ENCODE results near the gene CGGBP1.
A peak's percentile ranks its signal among the peaks of the same experiment; 100 is the strongest.

The CGGBP1 gene, protein sequence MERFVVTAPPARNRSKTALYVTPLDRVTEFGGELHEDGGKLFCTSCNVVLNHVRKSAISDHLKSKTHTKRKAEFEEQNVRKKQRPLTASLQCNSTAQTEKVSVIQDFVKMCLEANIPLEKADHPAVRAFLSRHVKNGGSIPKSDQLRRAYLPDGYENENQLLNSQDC

DNA sequence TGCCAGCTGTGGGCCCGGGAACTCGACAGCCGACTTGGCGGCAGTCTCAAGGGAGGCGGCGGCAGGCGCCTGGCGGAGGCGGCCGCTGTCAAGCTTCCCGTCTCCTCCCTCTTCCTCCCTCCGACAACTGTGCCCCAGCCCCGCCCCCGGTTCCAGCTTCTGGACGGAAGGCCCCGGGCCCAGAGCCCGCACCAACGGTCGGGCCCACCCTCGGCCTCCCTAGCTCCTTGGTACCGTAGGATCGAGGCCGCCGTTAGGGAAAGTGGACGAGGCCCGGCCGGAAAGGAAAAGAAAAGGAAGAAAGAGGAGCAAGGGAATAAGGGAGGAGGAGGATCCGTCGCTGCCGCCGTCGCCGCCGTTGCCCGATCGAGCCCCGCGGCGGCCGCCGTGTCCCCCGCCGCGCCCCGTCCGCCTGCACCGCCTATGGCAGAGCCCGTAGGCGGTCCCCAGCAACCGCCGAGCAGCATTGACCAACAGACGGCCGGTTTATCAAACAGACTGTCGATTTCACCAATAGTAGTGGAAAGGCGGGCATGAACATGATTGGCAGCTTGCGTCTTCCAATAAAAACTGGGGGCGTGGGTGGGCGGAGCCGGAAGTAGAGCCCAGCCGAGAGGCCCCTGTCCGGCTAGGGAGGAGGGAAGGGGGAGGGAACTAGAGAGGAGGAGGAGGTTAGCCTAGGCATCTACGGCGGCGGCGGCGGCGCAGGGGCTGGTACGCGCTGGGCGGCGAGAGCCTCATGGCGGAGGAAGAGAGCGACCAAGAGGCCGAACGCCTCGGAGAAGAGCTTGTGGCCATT is at the start of gene CGGBP1, which contains the start of gene ZNF654:
CGGBP1 (minus strand) TSS at position 425 of the 799 bp plus-strand sequence. CDS start 3,029 bp downstream, outside the sequence.
ZNF654 (plus strand) TSS at position 675 of the 799 bp plus-strand sequence; CDS start at position 740, 65 bp downstream.
- peak; percentile 97 to 100 (median 98) for DNase-seq

DNA sequence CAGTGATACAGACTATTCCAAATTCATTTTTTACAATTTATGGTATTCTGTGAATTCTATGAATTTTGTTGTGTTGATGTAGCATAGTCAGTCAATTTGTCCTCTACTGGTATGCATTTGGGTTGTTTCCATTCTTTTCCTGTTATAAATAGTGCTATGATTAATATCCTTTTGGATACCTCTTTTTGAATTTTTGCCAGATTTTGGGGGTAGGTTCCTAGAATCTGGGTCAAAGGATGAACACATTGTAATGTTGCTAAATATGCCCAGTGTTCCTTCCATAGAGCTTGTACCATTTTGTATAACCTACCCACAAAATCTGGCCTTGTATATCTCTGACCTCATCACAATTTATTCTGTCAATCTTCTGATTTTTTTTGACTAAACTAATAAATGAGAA is 46.5 kb upstream of the CGGBP1 start:
- DNase-seq: no peak

DNA sequence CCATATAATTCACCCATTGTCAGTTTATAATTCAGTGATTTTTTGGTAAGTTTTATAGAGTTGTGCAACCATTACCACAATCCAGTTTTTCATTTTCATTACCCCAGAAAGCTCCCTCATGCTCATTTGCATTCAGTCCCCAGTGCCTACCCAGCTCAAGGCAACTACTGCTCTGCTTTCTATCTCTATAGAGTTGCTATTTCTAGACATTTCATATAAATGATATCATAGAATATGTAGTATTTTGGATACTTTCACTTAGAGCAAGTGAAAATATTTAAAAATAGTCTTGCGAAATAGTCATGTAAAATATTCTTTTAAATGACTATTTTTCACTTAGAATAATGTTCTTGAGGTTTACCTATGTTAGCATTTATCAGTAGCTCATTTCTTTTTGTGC is 42.3 kb upstream of the CGGBP1 start:
- no peak for DNase-seq

DNA sequence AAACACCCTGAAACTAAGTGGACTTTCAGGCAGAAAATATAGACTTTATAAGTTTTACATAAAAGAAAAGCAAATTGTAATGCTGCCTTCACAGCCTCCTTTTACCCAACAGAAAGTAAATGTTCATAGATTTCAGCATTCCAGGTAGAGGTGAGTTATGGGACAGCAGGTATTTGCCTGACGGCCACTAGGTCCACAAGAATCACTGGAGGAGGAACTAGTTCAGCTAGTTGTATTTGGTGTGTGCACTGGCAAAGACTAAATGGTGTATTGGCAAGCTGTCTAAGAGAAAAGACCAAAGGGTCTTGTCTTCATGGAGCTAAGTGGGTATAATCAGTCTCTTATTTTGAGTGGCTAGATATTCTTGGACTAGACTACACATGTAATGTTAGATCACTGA is 34.5 kb upstream of the CGGBP1 start:
- DNase-seq: no peak

DNA sequence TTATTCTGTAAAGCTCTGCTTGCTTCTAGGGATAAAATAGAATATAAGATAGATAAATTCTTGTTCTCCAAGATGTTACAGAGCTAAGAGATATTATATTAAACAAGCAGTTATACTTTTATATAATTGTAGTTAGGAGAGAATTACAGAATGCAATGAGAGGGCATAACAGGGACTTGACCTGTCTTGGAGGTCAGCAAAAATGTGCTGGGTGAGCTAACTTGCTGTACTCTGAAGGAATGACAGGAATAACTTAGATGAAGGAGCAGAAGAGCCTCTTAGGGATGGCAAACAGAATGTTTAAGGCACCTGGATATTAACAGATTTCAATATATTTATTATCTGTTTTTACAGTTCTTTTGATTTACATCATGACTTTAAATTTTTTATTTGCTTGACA is 33.5 kb upstream of the CGGBP1 start:
- DNase-seq: no peak

DNA sequence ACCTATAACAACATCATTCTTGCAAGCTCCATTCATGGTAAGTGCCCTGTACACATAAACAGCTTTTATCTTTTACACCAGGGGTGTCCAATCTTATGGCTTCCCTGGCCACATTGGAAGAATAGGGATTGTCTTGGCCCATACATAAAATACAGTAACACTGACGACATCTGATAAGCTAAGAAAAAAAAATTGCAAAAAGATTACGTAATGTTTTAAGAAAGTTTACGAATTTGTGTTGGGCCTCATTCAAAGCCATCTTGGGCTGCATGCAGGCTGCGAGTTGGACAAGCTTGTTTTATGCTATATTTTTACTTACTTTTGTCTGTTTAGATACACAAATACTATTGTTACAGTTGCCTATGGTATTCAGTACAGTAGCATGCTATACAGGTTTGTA is 31.9 kb upstream of the CGGBP1 start:
- no peak for DNase-seq

DNA sequence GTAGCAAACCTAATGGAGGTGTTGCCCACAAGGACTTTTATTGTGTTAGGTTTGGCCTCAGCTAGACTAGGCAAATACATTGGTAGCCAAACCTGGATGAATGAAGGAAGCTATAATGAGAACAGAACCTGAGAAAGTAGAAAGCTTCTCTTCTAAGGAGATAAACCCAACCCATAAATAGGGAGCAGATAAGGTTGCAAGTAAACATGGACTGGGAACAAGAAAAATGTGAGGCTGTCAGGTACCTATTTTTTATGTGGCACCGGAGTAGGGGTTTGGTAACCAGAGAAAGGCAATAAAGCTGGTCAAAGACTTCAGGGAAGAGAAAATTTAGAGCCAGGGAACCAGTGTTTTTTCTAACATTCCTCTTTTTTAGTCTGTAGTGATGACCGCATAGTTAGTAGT is 25.3 kb upstream of the CGGBP1 start:
- DNase-seq: no peak

DNA sequence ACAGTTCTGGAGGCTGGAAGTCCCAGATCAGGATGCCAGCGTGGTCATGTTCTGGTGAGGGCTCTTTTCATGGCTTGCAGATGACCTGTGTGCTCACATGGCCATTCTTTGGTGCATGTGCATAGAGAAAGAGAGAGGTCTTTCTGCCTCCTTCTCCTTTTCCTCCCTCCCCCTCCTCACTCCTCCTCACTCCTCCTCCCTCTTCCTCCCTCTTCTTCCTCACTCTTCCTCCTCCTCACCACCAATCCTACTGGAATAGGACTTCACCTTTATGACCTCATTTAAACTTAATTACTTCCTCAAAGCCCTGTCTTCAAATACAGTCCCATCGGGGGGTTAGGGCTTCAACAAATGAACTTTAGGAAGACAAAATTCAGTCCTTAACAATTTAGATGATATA is 24.0 kb upstream of the CGGBP1 start:
- DNase-seq: no peak

DNA sequence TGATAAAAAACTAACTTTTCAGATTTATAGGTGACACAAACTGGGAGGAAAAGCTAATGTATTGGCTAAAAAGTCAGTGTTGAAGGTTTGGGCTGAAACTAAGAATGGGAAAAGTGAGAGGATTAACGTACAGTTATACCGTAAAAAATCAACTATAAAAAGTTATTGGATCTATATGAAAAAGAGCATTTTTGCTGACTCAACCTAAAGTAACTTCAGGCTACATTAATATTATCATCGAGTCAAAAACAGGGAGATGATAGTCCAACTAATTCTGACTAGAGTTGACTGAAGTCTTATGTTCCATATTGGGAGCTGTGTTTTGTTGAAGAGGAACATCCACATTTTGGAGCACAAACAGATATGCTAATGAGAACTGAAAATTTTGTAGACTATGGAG is 20.1 kb upstream of the CGGBP1 start:
- DNase-seq: no peak

DNA sequence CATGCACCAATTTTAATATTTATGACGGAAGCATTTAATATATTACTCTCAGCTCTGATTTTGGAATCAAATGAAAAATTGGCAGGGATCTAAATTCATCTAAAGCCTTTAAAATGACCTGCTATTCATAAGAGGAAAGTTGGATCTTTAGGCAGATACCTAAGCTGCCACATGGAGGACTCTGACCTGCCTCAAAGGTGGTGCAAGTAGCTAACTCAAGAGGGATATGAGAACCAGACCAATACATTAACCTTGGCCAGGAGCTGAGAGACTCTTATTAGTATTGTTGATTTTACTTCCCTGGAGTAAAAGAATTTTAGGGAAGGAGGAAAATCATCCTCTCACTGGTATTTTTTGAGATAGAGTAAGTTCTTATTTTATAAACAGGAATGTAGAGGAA is 17.9 kb upstream of the CGGBP1 start:
- no peak for DNase-seq

DNA sequence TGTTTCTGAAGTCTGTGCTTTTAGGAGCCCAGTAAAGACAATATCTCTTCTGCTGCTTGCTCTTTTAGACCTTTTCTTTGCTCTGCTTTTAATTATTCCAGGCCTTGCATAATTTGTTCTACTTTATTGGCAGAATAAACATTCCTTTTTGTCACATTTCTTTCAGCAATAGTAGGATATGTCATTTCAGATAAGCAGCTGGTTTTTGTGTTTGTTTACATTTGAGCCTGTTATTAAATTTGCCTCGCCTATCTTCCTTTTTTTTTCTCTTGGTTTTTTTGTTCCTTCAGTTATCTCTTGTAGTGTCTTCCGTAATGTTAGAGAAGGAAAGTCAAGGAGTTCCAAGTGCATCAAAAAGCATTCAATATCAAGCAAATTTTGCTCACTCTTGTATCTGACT is 16.7 kb upstream of the CGGBP1 start:
- DNase-seq: no peak

DNA sequence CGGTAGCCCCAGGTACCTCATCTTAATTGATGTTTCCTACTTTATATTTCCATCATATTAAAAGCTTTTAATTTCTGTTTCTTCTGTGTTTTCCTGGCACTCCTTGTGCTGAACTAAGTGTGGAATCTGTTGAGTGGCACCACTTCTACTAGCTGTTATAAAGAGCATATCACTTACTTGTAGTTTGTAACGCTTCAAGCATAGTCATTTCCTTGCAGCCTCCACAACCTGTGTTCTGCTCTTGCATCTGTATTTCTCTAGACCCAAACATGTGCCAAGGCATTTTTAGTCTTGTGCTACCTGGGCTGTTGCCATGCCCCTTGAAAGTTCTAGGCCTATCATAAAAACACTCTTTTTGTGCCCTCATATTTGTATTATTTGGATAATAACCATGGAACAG is 16.3 kb upstream of the CGGBP1 start:
- no peak for DNase-seq

DNA sequence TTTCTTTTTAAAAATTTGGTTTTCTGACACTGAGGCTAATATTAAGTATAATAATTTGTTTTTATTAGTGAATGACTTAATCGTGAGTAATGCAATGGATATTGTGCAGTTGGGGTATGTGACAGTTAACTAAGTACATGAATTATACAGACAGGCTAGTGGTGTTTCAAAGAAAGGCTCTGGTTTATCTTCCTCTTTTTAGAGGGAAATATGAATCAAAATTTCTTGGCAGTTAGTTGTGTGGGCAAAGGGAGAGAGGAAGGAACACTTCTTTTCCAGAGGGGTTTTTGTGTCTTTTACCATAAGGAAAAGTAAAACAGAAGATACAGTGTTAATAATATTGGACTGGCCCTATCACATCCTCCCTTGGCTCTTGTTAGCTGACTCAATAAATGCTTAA is 2.9 kb upstream of the CGGBP1 start:
- DNase-seq: no peak

DNA sequence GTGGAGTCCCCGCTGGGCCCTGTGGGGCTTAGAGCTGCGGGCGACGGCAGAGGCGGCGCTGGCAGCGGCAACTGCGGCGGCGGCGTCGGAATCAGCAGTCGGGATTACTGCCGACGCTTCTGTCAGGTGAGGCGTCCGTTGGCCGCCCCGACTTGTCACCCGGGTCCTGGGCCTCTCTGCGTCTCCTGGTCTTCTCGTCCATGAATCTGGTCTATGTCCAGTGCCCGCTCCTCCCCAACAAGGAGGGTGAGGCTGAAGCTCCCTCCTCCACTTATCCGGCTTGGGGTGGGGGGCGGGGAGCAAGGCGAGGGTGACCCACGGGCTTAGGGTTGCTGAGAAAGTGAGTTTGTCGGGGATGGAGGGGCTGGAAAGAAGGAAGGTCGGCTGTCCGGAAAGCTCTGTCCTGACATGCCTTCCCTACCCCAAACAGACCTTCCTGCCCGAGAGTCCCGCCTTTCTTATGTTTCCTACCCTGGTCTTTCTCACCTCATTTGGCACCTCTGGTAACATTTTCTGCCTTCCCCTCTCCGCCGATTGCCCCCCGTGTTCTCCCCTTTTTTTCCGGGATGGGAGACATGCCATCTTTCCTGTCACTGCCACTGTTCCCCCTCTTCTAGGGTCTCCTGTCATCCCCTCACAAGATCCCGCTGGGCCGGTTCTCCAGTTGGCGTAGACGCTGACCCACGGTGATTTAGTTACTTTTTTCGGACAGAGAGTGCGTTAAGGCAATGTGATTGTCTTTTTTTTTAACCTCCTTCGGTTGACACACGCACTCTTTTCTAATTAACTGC is 770 bp upstream of the CGGBP1 start:
- DNase-seq: peak in 1 of 6 experiments; percentile 19

DNA sequence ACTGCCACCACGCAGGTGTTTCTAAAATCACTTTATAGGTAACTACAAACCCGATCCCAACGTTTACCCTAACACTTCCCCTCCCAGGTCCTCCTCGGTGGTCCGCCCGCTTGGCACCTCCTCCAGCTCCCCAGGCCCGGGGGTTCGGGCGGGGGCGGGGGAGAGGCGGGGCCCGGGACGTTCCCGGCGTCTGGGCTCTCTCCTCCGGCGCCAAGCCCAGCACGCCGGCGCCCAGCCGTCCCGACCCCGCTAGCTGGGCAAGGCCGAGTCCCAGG is 562 bp downstream of the CGGBP1 start:
- DNase-seq: no peak

DNA sequence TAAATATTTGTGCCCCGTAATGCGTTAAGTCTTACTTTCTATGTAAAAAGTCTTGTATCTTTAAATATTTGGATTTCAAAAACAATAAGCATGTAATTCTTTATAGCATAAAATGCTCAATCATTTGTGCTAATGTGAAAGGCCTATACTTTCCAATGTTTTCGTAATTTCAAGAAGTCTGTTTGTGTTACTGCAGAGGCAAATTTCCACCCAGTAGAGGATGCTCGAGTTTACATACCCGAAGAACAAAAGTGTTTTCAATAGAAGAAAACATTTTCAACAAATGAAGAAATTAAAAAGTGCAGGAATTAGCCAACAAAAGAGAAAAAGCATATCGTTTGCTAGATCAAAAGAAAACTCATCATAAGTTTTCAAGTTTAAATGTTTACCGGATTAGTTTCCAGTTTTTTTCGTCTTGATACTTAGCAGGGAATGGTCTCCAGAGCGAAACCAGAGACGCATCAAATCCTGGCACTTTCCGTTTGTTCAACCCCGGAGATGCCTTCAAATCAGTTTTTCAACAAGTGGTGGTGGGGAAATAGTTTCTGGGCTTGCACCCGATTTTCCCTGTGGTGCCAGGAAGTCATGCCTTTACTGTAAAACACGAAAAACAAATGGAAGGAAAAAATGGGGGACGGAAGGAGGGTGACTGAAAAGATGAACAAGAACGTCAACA is 1.0 kb downstream of the CGGBP1 start:
- DNase-seq: peak in 4 of 6 experiments; percentile 13 to 66 (median 28)

DNA sequence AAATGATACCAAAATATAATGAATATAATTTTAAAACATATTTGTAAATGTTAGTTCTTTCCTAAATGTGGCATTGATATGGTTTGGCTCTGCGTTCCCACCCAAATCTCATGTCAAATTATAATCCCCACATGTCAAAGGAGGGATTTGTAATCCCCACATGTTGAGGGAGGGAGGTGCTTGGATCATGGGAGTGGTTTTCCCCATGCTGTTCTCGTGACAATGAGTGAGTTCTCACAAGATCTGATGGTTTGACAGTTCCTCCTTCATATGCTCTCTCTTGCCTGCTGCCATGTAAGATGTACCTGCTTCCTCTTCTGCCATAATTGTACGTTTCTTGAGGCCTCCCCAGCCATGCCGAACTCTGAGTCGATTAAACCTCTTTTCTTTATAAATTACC is 12.0 kb downstream of the CGGBP1 start:
- DNase-seq: no peak

DNA sequence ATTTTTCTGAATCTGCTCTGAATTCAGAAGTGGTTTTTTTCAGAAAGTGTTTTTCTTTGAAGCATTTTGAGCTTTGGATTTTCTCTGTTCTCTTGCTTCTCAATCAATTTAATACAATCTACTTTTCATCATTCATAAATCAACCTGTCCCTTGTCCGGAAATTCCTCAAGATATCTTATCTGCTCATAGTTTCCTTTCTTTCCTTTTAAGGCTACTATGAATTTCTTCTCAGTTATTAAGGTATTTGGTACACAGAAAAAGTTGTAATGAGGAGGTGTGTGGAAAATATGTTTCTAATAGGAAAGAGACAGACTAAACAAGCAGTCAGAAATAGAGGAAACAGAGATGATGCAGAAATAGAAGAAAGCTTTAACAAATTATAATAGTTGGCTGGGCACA is 14.4 kb downstream of the CGGBP1 start:
- no peak for DNase-seq

DNA sequence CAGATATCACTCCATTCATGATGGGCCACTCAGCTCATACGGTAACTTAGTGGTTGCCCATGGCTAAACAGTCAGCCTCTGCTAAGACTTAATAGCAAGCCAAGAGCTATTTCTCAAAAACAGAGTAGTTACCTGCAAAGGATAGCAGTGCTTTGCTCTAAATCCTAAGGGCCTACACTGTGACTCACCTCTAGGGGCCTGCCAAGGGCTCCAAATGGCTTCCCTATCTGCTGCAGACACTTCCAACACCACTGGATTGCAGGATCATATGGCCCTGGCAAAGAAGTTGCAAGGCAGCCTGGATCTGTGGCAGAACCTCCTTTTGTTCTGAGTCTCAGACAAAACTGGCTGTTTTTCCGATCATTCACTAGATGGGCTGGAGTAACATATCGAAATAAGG is 17.8 kb downstream of the CGGBP1 start:
- DNase-seq: no peak

DNA sequence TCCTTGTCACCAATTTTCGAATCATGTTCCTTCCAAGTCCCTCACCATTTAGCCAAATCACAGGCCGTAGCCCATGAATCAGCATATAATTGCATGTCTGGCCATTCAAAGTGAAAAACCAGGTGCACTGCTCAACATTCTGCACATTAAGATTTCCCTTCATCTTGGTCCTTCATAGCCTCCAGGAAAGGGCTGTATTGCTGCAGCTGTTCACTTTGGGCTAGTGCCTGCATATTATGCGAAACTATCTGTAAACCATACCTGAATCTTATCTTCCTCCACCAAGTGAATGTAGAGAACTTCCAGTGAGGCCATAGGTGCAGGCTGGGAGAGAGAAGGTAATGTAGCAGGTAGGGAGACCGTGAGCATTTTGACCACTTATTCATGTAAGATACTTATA is 18.3 kb downstream of the CGGBP1 start:
- DNase-seq: no peak

DNA sequence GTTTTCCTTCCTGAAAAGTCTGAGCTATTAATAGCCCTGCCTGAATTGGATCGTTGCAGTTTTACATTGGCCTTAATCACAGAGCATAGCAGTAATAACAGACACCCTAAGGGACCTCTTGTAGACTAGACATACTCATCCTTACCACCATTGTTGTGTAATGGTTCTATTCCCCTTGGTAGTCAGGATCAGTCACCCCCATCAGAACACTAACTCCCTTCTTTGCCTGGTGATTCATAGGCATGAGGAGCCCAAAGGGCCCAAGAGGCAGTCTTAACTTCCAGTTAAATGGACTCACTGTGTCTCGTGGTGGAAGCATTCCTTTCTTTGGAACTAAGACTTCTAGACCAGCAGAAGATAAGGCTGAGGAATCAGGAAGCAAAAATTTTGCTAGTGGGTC is 20.2 kb downstream of the CGGBP1 start:
- DNase-seq: no peak

DNA sequence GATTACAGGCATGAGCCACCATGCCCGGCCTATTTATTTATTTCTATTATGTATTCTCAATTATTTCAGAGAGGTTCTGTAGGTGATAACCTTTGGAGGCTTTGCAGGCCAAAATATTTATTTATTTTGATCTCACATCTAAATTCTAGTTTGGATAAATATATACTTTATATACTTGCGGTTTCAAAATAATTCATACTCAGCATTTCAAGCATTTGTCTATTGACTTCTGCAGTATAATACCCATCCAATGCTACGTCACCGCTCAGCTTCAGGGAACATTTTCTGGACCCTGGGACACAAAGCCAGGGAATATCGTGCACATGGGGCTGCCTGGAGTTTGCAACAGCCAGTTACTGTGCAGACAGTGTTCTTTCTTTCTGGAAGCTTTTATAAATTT is 22.6 kb downstream of the CGGBP1 start:
- DNase-seq: no peak

DNA sequence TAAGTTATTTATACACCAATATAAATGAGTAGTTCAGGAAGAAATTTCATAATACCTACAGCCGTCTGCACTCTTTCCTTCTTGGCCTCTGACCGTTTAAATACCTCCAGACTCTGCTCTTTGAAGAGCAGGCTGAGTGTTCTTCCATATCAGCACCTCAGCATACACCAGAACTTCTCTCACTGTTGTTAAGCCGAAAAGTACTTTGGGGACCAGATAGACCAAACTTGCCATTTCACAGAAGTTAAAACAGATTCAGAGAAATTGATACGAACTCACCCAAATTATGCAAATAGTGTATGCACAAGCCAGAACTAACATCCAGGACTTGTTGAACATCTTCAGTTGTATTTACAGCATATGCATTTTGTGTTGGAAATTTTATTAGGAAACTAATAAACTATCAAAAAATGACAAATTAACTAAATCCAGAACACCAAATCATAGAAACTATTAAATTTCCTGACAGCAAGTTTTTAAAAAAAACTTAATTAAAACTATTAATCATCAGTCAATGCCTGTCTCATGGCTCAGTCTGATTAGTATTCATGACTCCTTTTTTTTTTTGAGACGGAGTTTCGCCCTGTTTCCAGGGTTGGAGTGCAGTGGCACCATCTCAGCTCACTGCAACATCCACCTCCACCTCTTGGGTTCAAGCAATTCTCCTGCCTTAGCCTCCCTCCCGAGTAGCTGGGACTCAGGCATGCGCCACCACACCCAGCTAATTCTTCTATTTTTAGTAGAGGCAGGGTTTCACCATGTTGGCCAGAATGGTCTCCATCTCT is 24.1 kb downstream of the CGGBP1 start:
- DNase-seq: peak in 1 of 6 experiments; percentile 11
